Activated T-helper 2 cell treated with anti-CD3 and anti-CD28 coated beads, Interferon-gamma antibody, Interleukin-2, Interleukin-4, amounts not matched to agents 10 μg/mL and 5 μg/mL and 100 μg/mL, durations not matched to agents 14 hours and 24 hours and 36 hours (primary cell): ENCODE measurements around the gene ACOXL. TPM values are rescaled to one million over a fixed set of nuclear protein-coding genes. Genes with fewer than 3 reads are reported as not detected.

Experiments used
- DNase-seq: peaks from one replicate; pipeline ENCODE4 v3.0.0; 2021; ENCODE audit warnings: low spot score
- H3K27ac Mint-ChIP-seq: one replicate; pipeline ENCODE4 v1.8.0; 2021; ENCODE audit warnings: mixed read lengths
- H3K27me3 Mint-ChIP-seq: one replicate; pipeline ENCODE4 v1.8.0; 2021; ENCODE audit warnings: low read depth, mixed read lengths
- H3K36me3 Mint-ChIP-seq: one replicate; pipeline ENCODE4 v1.8.0; 2021; ENCODE audit warnings: low read depth, mixed read lengths
- H3K4me1 Mint-ChIP-seq: one replicate; pipeline ENCODE4 v1.8.0; 2021; ENCODE audit warnings: low read depth, mixed read lengths
- H3K4me3 Mint-ChIP-seq: one replicate; pipeline ENCODE4 v1.8.0; 2021; ENCODE audit warnings: low read depth, mild to moderate bottlenecking, moderate library complexity, mixed read lengths
- H3K9me3 Mint-ChIP-seq: one replicate; pipeline ENCODE4 v1.8.0; 2021; ENCODE audit warnings: mixed read lengths
- intact Hi-C: fragments of 100-400 bp; cut with micrococcal nuclease; formaldehyde crosslinking; loops from one replicate; pipeline ENCODE4 v1.15.1; 2023
- total RNA-seq: library from RNA; stranded (reverse); gene quantifications from 2 replicates; pipeline ENCODE4 v1.2.3, GENCODE V29; 2022

Gene ACOXL
- total RNA-seq, 1 donor from 2014 or later: 1.6 TPM

- Mint-ChIP-seq H3K27ac (no peak overlapping the region), H3K27me3 (peaks cover 52% of the 10 kb centered on the region), H3K4me3 (no peak overlapping the region), H3K9me3 (peaks cover 18% of the 10 kb centered on the region), H3K36me3 (no peaks in the 10 kb centered on the region), H3K4me1 (no peaks in the 10 kb centered on the region)
- no peak for DNase-seq
- intact Hi-C loops: no loop called here
Measured at GRCh38 chr2:110897966-110898365, 165.6 kb downstream of the ACOXL start.

- Mint-ChIP-seq H3K36me3 (no peaks in the 10 kb centered on the region), H3K27me3 (peaks cover 41% of the 10 kb centered on the region), H3K9me3 (peaks cover 18% of the 10 kb centered on the region), H3K4me3 (no peak overlapping the region), H3K4me1 (no peaks in the 10 kb centered on the region), H3K27ac (no peak overlapping the region)
- no peak for DNase-seq
- intact Hi-C loops: no loop called here
Measured at GRCh38 chr2:110900191-110900590, 167.8 kb downstream of the ACOXL start.

GRCh38 chr2:110903548-110903947 lies 171.2 kb downstream of the ACOXL start:
- DNase-seq: no peak
- Mint-ChIP-seq H3K4me1 (no peaks in the 10 kb centered on the region), H3K27ac (no peak overlapping the region), H3K36me3 (no peaks in the 10 kb centered on the region), H3K4me3 (no peak overlapping the region), H3K9me3 (no peaks in the 10 kb centered on the region), H3K27me3 (peaks cover 21% of the 10 kb centered on the region)
- intact Hi-C loops: no loop called here

GRCh38 chr2:110904116-110904778 lies 171.9 kb downstream of the ACOXL start:
- Mint-ChIP-seq H3K27ac (no peak overlapping the region), H3K27me3 (peaks cover 18% of the 10 kb centered on the region), H3K9me3 (no peaks in the 10 kb centered on the region), H3K4me1 (no peaks in the 10 kb centered on the region), H3K36me3 (no peaks in the 10 kb centered on the region), H3K4me3 (no peak overlapping the region)
- DNase-seq: no peak
- intact Hi-C loops: no loop called here

GRCh38 chr2:110904779-110905148 lies 172.4 kb downstream of the ACOXL start:
- H3K4me1 Mint-ChIP-seq: no peaks in the 10 kb centered on the region
- H3K36me3 Mint-ChIP-seq: no peaks in the 10 kb centered on the region
- DNase-seq: no peak
- H3K27me3 Mint-ChIP-seq: peaks cover 20% of the 10 kb centered on the region
- no peak overlapping the region for H3K4me3 Mint-ChIP-seq
- intact Hi-C loops: no loop called here
- H3K9me3 Mint-ChIP-seq: no peaks in the 10 kb centered on the region
- H3K27ac Mint-ChIP-seq: no peak overlapping the region

GRCh38 chr2:110905217-110905616 lies 172.8 kb downstream of the ACOXL start:
- Mint-ChIP-seq H3K27me3 (peaks cover 18% of the 10 kb centered on the region), H3K27ac (no peak overlapping the region), H3K36me3 (no peaks in the 10 kb centered on the region), H3K9me3 (no peaks in the 10 kb centered on the region), H3K4me3 (no peak overlapping the region), H3K4me1 (peaks cover 3% of the 10 kb centered on the region)
- no peak for DNase-seq
- intact Hi-C loops: no loop called here

GRCh38 chr2:110906613-110907298 lies 174.4 kb downstream of the ACOXL start:
- H3K27me3 Mint-ChIP-seq: peaks cover 14% of the 10 kb centered on the region
- no peak overlapping the region for H3K4me3 Mint-ChIP-seq
- peaks cover 14% of the 10 kb centered on the region for H3K9me3 Mint-ChIP-seq
- peaks cover 7% of the 10 kb centered on the region for H3K36me3 Mint-ChIP-seq
- DNase-seq: no peak
- H3K4me1 Mint-ChIP-seq: peaks cover 3% of the 10 kb centered on the region
- intact Hi-C loops: no loop called here
- H3K27ac Mint-ChIP-seq: no peak overlapping the region

GRCh38 chr2:110909501-110909900 lies 177.1 kb downstream of the ACOXL start:
- no peak overlapping the region for H3K4me3 Mint-ChIP-seq
- H3K27me3 Mint-ChIP-seq: peaks cover 17% of the 10 kb centered on the region
- peaks cover 8% of the 10 kb centered on the region for H3K36me3 Mint-ChIP-seq
- H3K27ac Mint-ChIP-seq: no peak overlapping the region
- H3K9me3 Mint-ChIP-seq: peaks cover 27% of the 10 kb centered on the region
- H3K4me1 Mint-ChIP-seq: peaks cover 3% of the 10 kb centered on the region
- DNase-seq: no peak
- intact Hi-C loops: no loop called here

GRCh38 chr2:110910423-110910822 lies 178.1 kb downstream of the ACOXL start:
- intact Hi-C loops: no loop called here
- no peak for DNase-seq

GRCh38 chr2:110919738-110920137 lies 187.4 kb downstream of the ACOXL start:
- Mint-ChIP-seq H3K27ac (no peak overlapping the region), H3K9me3 (peaks cover 7% of the 10 kb centered on the region), H3K4me1 (no peaks in the 10 kb centered on the region), H3K36me3 (no peaks in the 10 kb centered on the region), H3K4me3 (no peak overlapping the region), H3K27me3 (peaks cover 52% of the 10 kb centered on the region)
- DNase-seq: no peak
- intact Hi-C loops: no loop called here

More at GRCh38 chr2:110910423-110910822, 178.1 kb downstream of the ACOXL start:
- Mint-ChIP-seq H3K27me3 (peaks cover 20% of the 10 kb centered on the region), H3K9me3 (peaks cover 27% of the 10 kb centered on the region), H3K4me1 (peaks cover 3% of the 10 kb centered on the region), H3K36me3 (peaks cover 8% of the 10 kb centered on the region), H3K4me3 (no peak overlapping the region), H3K27ac (no peak overlapping the region)

GRCh38 chr2:110925479-110925878 lies 193.1 kb downstream of the ACOXL start:
- Mint-ChIP-seq H3K27me3 (peaks cover 22% of the 10 kb centered on the region), H3K9me3 (peaks cover 28% of the 10 kb centered on the region), H3K36me3 (no peaks in the 10 kb centered on the region), H3K4me3 (no peak overlapping the region), H3K4me1 (peaks cover 1% of the 10 kb centered on the region), H3K27ac (no peak overlapping the region)
- intact Hi-C loops: no loop called here
- DNase-seq: no peak

- intact Hi-C loops: no loop called here
- no peak overlapping the region for H3K4me3 Mint-ChIP-seq
- peaks cover 1% of the 10 kb centered on the region for H3K4me1 Mint-ChIP-seq
- peaks cover 35% of the 10 kb centered on the region for H3K9me3 Mint-ChIP-seq
- H3K27ac Mint-ChIP-seq: no peak overlapping the region
- no peaks in the 10 kb centered on the region for H3K36me3 Mint-ChIP-seq
- DNase-seq: no peak
- H3K27me3 Mint-ChIP-seq: peaks cover 11% of the 10 kb centered on the region
Measured at GRCh38 chr2:110927526-110927925, 195.2 kb downstream of the ACOXL start.

GRCh38 chr2:110929528-110929927 lies 197.2 kb downstream of the ACOXL start:
- DNase-seq: no peak
- Mint-ChIP-seq H3K27me3 (peaks cover 1% of the 10 kb centered on the region), H3K9me3 (peaks cover 35% of the 10 kb centered on the region), H3K4me3 (no peak overlapping the region), H3K36me3 (no peaks in the 10 kb centered on the region), H3K27ac (no peak overlapping the region), H3K4me1 (peaks cover 1% of the 10 kb centered on the region)
- intact Hi-C loops: no loop called here
